ENCODE measurements around the gene ATP13A5.

DNA sequence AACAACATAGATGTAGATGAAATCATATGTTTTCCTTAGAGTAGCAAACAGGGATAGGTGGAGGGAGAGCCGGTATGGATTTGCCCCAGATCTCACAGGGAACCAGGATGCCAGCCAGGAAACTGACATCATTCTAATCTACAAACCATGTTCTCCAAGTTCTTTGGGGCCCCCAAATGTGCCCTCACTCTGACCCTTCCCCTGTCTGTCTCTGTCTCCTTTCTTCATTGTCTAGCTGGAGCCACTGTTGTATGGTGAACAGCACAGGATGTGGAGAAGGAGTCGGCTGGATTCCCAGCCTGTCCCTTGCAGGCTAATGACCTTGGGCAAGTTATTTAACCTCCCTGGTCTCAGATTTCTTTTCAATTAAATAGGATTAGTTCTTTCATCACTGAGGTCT is 962 bp downstream of the ATP13A5 start:
- TF ChIP-seq EP300 (IDR thresholded peaks at IDR 0.05) (no peak), POLR2AphosphoS5 (IDR thresholded peaks at IDR 0.05) (no peak), POLR2A (IDR thresholded peaks at IDR 0.05) (no peak)
- TF ChIP-seq, protein P1, sequence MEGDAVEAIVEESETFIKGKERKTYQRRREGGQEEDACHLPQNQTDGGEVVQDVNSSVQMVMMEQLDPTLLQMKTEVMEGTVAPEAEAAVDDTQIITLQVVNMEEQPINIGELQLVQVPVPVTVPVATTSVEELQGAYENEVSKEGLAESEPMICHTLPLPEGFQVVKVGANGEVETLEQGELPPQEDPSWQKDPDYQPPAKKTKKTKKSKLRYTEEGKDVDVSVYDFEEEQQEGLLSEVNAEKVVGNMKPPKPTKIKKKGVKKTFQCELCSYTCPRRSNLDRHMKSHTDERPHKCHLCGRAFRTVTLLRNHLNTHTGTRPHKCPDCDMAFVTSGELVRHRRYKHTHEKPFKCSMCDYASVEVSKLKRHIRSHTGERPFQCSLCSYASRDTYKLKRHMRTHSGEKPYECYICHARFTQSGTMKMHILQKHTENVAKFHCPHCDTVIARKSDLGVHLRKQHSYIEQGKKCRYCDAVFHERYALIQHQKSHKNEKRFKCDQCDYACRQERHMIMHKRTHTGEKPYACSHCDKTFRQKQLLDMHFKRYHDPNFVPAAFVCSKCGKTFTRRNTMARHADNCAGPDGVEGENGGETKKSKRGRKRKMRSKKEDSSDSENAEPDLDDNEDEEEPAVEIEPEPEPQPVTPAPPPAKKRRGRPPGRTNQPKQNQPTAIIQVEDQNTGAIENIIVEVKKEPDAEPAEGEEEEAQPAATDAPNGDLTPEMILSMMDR (IDR thresholded peaks at IDR 0.05): no peak
